Left colon (tissue), 2 donors: Measurements from ENCODE around the gene C1orf21. TPM values are rescaled to one million over a fixed set of nuclear protein-coding genes. Genes with fewer than 3 reads are reported as not detected.

Experiments
- ATAC-seq: fragments of 200-7000 bp; cut with Tn5 transposase; one replicate; pipeline ENCODE4 v1.9.1; 2020; ENCODE audit warnings: mild to moderate bottlenecking, moderate library complexity
- DNase-seq, 2 donors: peaks; one replicate each; pipeline ENCODE4 v3.0.0-alpha.2; 2020
- intact Hi-C, 2 donors: fragments of 100-400 bp; cut with DNase I in 1 of 2; cut with micrococcal nuclease in 1 of 2; formaldehyde crosslinking; loops; one replicate each; pipeline versions ENCODE4 v1.11.2 to v1.14.0; 2022; cut with DNase I, micrococcal nuclease
- total RNA-seq, 2 donors: library from RNA; stranded (reverse); fragmentation: NEBNext Ultra II Directional; extraction: Animal tissue kit (Norgen Biotek cat#: 25700); gene quantifications; one replicate each; pipeline ENCODE4 v1.2.1, GENCODE V29; 2021
- donor health status: DM: no; HTN: no; CAD: no.
- donor health status: DM: yes; HTN: yes; CAD: no.

The C1orf21 gene
- total RNA-seq, 2 donors from 2014 or later = 105 to 106 TPM

DNA sequence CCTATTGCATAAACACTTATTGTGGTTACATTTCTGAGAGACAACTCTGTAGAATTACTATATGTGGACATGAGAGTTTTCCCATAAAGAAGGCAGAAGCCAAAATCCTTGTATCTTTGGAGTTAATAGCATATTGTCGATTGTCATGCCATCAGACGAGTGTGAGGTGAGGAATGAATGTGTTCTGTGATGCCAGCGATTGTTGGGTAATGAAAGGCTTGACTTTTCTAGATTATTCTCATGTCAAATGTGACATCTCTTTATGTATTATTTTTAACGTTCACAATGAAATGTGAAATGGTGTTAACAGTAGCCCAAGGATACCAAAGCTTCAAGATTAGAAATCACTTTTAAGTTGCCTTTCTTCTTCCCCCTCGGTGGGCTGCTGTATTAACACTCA is 84.9 kb downstream of the C1orf21 start:
- DNase-seq (no peak), ATAC-seq (no peak)
- intact Hi-C loops = no loop called here

DNA sequence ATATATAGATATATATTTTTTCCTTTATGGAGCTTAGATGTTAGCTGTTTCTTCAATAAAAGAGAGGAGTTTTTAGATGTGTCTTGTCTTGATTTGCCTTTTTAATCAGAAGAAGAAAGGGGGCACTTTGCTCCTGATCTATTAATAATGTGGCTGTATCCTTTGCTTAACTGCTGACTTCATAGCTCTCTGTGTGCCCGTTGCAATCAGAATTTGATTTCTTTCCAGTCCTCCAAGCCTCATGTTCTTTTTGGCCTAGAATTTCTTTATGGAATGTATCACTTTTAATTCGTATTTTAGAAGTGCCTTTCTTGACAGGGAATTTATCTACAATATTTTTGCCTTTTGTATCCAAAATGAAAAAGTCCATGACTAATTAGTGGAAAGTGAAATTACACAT is 85.3 kb downstream of the C1orf21 start:
- ATAC-seq (no peak), DNase-seq (no peak)
- intact Hi-C loops = no loop called here

DNA sequence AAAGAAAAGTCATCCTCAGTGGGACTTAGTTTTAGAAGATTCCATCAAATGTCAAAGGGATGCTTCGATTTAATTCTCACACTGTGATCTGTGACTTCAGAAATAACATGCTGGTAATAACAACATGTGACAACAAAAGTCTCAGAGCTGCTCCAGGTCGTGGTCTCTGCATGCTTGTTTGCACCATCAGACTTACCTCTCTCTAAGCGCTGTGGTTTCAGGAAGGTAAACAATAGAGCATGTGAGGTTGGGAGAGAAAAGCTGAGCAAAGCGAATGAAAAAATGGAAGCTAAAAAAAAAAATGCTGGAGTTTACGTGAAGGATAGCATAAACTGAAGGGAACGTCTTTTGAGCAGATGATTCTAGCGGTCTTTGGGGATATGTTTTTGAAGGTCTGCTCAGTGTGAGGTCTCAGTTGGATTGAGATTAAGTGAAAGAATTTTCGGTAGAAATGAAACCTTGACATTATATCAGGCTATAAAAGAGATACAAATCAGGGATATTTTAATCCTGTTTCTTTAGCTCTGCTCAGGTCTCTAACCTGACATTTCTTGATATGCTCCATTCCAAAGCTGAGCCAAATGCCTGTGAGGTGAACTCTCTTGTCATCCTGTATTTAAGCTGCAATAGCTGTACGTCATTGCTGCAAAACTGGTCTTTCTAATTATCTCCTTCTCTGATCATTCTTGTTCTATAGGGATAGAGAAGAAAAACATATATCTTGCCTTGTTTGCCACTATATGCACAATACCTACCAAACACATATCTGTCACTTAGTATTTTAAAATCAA is 86.5 kb downstream of the C1orf21 start:
- intact Hi-C loops = no loop called here
- ATAC-seq (no peak), DNase-seq (no peak)

DNA sequence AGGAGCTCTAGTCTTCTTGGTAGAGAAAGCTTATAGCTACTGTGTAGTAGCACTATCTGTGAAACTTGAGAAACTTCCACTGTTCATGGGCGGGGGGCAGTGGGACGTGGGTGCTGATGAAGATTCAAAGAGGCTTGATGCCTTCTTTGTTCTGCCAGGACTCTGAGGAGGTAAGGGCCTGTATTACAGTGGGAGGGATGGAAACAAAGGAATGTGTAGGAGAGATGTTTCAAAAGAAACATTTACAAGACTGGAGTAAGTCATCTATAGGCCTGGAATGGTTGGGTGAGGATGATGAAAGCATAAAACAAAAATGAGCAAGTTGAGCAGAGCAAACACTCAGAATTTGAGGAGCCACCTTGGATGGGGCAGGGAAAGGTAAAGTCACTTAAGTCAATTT is 89.4 kb downstream of the C1orf21 start:
- intact Hi-C loops = no loop called here
- no peak for DNase-seq
- ATAC-seq = no peak

DNA sequence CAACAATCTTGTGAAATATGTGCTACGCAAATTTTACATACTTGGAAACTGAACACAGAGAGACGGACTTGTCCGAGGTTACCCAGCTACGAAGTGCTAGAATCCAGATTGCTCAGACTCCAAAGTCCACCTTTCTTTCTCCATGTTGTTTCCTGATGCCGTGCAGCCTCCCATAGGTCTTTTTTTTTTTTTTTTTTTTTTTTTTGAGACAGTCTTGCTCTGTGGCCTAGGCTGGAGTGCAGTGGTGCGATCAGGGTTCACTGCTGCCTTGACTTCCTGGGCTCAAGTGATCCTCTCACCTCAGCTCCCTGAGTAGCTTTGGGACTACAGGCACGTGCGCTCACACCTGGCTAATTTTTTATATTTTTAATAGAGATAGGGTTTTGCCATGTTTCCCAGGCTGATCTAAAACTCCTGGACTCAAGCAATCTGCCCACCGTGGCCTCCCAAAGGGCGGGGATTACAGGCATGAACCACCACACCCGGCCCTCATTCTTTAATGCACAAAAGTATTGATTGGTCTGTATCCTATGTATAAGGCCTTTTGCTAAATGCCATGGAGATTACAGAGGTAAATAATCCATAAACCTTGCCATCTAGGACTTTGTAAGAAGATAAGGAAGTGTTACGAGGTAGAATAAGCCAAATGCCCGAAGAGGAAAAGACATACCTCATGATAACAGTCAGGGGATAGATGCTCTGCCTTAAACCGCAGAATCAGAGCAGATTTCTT is 92.8 kb downstream of the C1orf21 start:
- ATAC-seq (peak; percentile 89), DNase-seq (peak in 1 of 2 donors; percentile 55)
- intact Hi-C loops = no loop called here

DNA sequence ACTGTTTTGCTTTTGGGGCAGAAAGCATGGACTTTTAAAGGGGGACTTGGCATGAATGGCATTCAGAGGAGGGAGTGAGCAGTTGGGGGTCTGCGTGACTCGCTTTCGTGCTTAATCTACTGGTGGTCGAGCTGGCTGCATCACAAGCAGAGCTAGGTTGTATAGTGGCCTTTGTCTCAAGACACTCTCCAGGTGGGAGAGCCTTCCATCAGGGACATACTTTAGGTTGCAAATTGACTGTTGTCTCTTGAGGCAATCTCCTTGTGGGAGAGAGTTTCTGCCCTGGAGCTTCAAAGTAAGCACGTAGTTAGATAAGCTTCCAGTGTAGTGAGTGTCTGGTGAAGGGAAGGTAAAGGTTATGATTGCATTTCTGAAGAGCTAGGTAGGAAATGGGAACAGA is 93.9 kb downstream of the C1orf21 start:
- no peak for DNase-seq
- intact Hi-C loops = no loop called here
- ATAC-seq = no peak

DNA sequence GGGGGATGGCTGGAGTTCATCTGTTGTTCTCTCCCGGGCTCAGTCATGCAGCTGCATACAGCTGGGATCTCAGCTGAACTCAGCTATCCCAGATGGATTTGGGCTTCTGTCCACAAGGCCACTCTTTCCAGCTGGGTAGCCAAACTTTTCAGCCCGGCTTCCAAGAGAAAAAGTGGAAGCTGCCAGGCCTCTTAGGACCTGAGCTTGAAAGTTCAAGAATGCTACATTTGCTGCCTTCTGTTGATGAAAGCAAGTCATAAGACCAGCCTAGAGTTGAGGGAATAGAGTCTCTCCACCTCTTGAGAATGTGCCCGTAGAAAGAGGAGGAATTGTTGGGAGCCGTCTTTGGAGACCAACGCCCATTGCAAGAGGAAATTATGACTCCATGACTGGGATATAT is 95.3 kb downstream of the C1orf21 start:
- intact Hi-C loops = no loop called here
- ATAC-seq = no peak
- peak; percentile 43 to 44 for DNase-seq

DNA sequence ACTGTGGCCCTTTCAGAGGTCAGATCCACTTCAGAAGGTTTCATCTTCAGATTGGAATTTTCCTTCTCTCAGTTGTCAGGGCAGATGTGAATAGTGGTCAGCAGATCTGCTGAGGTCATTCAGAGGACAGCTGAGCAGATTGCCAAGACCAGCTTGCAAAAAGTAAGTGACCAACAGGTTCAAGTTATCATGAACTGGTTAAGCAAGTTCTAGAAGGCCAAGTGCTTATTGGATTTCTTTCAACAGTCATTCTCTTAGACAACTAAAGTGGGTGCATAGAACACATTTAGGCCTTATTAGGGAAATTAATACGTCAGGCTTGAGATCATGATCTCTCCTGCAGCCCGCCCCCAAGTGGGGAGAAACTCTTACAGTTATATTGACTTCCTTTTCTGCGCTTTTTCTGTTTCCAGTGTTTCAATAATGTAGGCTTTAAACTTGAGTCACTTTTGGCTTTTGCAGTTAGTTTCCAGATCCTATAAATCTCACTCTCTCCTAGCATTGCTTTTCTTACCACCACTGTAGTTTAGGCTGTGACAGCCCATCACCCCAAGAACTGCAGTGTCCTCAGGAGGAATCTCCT is 96.4 kb downstream of the C1orf21 start:
- intact Hi-C loops = no loop called here
- no peak for ATAC-seq
- DNase-seq = peak; percentile 38 to 45

DNA sequence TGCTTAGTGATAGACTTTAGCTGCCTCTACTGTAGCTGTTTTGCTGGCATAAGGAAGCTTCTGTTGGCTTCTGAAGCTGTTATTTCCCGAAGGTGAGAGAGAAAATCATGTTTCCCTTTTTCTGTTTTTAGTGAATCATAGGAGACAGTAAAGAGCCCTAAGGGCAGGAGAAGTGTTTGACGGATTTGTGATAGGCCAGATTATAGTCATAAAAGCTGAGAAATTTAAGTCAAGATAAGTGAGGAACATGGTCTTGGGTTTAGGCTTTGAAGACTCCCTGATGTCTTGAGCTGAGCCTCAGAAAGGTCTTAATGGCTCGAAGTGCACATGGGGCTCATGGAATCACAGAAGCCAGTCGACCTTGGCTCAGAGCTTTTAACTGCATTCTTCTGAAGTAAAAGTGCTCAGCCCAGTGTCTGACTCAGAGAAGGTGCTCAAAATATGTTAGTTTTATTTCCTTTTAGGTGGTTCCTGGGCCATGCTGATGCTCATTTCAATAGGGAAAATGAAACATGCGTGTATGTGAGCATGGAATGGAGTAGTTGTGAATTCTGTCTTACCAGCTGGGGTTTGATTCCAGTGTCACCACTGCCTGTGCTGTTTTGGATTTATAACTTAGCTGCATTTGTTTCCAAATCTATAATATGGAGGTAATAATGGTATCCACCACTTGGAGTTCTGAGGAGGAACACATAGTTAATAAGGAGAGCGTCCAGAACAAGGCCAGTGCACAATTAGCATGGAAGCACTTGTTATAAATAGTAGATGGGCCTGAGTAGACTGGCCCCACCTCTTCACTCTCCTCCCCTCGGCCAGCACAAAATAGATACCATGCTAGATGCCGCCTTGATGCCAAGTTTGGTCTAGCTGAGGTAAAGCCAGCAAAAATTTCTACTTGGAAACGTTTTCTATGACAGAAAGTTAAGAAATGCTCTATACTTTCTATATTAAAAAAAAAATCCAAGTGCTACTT is 99.2 kb downstream of the C1orf21 start:
- intact Hi-C loops = no loop called here
- ATAC-seq = peak; percentile 59
- no peak for DNase-seq

DNA sequence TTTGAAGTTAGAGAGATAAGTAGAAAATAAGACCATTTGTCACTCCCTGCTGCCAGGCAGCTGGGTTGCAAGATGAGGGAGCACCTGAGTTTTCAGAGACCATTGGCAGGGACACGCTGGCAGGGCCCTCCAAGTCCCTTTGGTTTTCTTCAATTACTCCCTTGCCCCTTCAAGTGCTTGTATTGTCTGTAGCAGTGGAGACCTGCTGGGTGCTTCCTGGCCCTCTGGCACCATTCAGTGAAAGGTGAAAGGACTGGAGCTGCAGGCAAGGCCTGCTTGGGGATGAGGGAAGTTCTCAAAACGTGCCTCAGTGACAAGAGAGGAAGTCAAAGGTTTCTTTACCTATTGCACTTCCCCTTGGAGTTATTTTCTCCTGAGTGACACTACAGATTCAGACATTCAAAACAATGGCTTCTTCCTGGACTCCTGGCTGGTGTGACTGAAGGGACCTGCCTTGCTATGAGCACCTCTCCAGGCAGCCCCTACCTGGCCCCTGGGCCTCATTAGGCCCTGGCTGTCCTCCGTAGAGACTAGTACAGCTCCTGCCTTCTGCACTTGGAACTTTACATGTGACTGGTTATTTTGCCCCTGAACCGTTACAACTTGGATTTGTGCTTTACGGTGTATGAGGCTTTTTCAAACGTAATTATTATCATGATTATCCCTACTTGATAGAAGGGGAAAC is 100.1 kb downstream of the C1orf21 start:
- no peak for ATAC-seq
- intact Hi-C loops = no loop called here
- DNase-seq = no peak

DNA sequence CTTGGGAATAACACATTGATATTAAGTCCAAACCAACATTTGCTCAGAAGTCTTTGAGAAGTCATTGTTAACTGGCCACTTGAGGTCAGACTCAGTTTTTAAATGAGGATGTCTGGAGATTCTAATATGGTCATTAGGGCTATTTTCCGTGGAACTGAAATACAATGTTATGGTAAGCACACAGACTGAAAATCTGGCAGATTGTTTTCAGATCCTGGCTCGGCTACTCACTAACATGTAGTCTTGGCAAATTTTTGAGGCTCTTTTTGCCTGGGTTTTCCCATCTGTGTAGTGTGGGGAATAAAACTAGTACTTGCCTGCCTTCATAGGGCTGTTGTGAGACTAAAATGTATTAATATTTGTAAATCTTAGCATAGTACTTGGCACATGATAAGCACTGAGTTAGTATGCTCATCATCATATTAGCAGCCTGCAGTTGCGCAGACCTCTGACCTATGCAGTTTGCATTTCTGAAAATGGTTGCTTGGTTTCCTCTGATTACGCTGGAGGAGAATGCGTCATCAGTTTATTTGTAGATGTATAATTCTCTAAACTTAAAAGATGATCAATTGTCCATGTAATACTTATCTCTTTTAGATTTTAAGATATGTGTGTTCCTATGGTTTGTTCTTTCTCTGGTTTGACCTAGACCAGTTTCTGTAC is 100.8 kb downstream of the C1orf21 start:
- ATAC-seq = no peak
- intact Hi-C loops = no loop called here
- DNase-seq = no peak

DNA sequence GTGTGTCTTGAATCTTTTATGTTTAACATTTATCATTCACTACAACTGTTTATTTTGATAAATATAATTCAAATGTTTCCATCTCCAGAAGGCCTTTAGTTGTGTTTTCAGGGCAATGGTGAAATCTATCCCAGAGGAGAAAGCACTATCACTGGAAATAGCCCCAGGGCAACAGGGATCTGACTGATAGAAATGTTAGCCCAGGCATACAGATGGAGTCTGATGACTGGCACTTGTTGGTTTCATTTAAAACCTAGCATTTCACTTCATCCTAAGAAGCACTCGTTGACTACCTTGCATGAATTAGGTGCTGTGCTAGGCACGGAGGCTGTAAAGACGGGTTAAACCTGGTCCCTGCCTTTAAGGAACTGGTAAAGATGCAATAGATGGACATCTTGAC is 103.1 kb downstream of the C1orf21 start:
- ATAC-seq = no peak
- intact Hi-C loops = no loop called here
- DNase-seq = no peak

DNA sequence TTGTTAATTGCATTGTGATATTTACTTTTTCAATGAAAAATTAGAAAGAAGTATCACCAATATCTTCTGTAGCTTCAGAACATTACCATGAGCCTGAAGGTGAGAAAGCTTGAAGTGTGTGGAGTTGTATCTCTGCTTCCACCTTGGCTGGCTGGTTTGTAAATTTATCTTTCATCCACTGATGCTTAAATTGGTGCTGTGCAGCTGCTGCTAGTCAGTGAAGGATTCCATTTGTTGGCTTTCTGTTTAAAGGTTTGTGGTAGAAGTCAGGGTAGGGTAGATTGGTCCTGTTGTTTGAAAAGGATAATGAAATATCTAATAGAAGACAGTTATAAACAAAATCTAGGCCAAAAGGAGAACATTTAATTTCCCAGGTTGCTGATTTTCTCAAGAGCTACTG is 105.7 kb downstream of the C1orf21 start:
- intact Hi-C loops = no loop called here
- ATAC-seq (peak; percentile 21), DNase-seq (no peak)

DNA sequence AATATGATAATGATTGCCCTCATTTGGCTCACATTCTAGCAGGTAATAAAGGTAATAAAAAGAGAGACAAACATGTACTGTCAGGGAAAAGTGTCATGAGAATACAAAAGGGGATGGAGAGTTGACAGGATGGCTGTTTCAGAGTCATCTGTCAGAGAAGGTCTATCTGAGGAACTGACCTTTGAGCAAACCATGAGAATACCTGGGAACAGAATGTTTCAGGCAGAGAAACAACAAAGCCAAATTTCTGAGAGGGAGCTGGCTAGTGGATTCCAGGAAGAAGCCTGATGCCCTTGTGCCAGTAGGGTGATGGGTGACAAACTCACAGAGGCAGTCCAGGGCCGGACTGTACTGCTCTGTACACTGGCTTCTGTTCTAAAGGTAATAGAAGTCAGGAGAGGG is 107.2 kb downstream of the C1orf21 start:
- intact Hi-C loops = no loop called here
- peak; percentile 66 for ATAC-seq
- peak; percentile 42 to 52 for DNase-seq

DNA sequence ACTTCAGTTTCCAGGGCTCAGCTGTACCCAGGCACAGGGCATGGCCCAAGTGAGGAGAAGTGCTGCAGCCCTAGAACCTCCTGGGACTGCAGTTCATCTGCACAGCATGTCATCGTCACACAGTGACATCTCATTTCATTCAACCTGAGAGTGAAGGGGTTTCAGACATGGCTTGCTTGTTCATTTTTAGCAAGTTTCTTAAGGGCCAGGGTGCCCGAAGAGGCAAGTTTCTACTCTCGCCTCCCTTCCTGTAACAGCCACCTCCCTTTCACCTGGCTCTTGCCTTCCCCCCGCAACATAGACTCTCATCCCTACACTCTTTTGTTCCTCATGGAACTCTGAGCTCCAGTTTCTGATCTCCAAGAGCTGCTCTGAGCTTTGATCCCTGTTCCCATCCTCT is 108.1 kb downstream of the C1orf21 start:
- intact Hi-C loops = no loop called here
- DNase-seq = no peak
- no peak for ATAC-seq

DNA sequence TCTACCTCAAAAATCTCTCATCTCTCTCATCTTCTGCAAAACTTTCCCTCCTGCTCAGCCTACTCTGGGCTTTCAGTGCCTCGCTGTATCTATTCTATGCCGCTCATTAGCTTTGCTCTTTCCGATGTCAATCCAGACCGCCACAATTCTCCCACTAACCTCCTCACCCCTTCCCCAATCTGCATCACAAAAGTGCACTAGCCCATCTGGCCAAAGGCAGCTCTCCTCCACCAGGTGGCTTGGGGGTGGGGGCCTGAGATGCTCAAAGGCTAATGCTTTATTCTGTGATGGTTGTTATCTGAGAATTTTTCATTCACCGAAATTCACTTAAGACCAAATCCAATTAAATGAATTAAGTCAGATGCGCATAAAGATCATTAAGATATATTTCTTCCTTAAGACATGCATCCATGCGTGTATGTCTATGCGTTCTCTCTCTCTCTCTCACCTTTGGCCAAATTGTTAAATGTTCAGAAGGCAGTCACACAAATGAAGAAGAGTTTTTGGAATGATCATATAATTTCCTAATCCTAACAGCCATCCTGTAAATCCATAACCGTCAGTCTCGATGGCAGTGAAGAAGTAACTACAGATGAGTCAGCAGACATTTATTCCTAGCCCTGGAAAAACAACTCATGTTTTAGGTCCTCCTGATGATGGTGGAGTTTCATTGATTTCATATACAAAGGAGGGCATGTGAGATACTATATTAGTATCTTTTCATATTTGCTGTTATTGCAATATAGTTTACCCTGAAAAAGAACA is 111.3 kb downstream of the C1orf21 start:
- DNase-seq = no peak
- intact Hi-C loops = no loop called here
- no peak for ATAC-seq

DNA sequence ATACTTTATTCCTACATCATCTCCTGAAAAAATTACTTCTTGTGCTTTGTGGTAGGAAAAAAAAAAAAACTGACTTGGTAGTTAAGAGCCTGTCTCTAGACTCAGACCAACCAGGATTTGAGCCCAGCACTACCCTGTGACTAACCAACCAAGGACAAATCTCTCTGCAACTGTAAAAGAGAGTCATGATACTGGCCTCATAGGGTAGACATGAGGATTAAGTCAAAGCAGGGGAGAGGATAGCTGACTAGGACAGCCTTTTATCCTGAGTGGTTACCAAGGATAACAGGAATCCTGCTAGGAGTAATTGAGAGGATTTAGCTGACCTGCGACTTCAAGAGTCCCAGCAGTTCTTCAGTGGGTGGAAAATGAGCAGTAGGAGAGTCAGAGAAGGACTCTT is 112.8 kb downstream of the C1orf21 start:
- intact Hi-C loops = no loop called here
- ATAC-seq (no peak), DNase-seq (no peak)
